K562 (cell line): ENCODE measurements around the gene POLR2H. TPM values are rescaled to one million over a fixed set of nuclear protein-coding genes. Genes with fewer than 3 reads are reported as not detected.

ENCODE experiments used
- ATAC-seq: fragments of 200-7000 bp; cut with Tn5 transposase; 3 replicates; pipeline ENCODE4 v1.9.1; 2020; ENCODE audit warnings: moderate library complexity
- BruUV-seq: library from RNA; stranded (reverse); fragments of 400-500 nt; replicated peaks from 2 replicates; lab custom pipeline; 2021; lab: Mats Ljungman, UMichigan
- CTCF ChIA-PET: fragments of 300-600 bp; formaldehyde crosslinking; extraction: SDS; loops from one replicate; lab custom pipeline; 2021; ENCODE audit warnings: low intra/inter-chr PET ratio; lab: Yijun Ruan, JAX
- POLR2A ChIA-PET: fragments of 300-600, 350-650 bp; sonication (Branson Sonifier 250); formaldehyde crosslinking; extraction: SDS; loops from one replicate; lab custom pipeline; 2021; ENCODE audit warnings: antibody characterized with exemption, inconsistent platforms; lab: Yijun Ruan, JAX
- DNase-seq, 4 experiments: peaks; one replicate each; pipeline versions ENCODE4 v3.0.0 to v3.0.0-alpha.2; 2011 to 2018; ENCODE audit warnings: low spot score in 3 of 4, mixed read lengths in 3 of 4; ENCODE audit errors: extremely low read depth in 1 of 4
- FAIRE-seq: peaks from 2 replicates; lab custom pipeline; 2011; peaks lifted over from hg19 to GRCh38; lab: Jason Lieb, UNC
- H2AFZ ChIP-seq: 2 replicates; pipeline ENCODE4 v1.6.0; 2011; ENCODE audit warnings: low read depth, low read length, control low read depth, inconsistent platforms
- H3K27ac ChIP-seq: fragments of 200-600 bp; 3 replicates; pipeline ENCODE4 v1.8.0; 2011; ENCODE audit warnings: low read depth, mild to moderate bottlenecking, control low read depth, inconsistent platforms, low read length, moderate library complexity, mixed read lengths; ENCODE audit errors: extremely low read depth
- H3K27me3 ChIP-seq, 2 experiments: fragments of 300-600 bp in 1 of 2; 2 replicates in 1 of 2; 3 replicates in 1 of 2; pipeline versions ENCODE4 v1.6.0 to v1.8.0; 2011; ENCODE audit warnings: inconsistent platforms in 2 of 2, low read length in 2 of 2, mild to moderate bottlenecking in 1 of 2, mixed read lengths in 1 of 2, moderate library complexity in 1 of 2; ENCODE audit not compliant: control insufficient read depth in 2 of 2, insufficient read depth in 2 of 2
- H3K36me3 ChIP-seq: fragments of 300-600 bp; 3 replicates; pipeline ENCODE4 v1.8.0; 2011; ENCODE audit warnings: mild to moderate bottlenecking, low read length, inconsistent platforms; ENCODE audit not compliant: control insufficient read depth, insufficient read depth
- H3K4me1 ChIP-seq, 2 experiments: fragments of 200-600 bp in 1 of 2; replicated peaks in 1 of 2; 2 replicates in 1 of 2; 3 replicates in 1 of 2; pipeline versions ENCODE4 v1.5.1 to v1.8.0; 2011; ENCODE audit warnings: inconsistent platforms in 2 of 2, low read length in 2 of 2, mild to moderate bottlenecking in 1 of 2, mixed read lengths in 1 of 2, moderate library complexity in 1 of 2; ENCODE audit not compliant: control insufficient read depth in 2 of 2, insufficient read depth in 2 of 2
- H3K4me2 ChIP-seq: 2 replicates; pipeline ENCODE4 v1.6.1; 2011; ENCODE audit warnings: low read length, control low read depth, inconsistent platforms, mixed read lengths; ENCODE audit not compliant: insufficient read depth
- H3K4me3 ChIP-seq: fragments of 200-600 bp; sonication (generic), shearing (Covaris generic); 2 replicates; pipeline ENCODE4 v1.5.1; 2016; ENCODE audit warnings: control low read depth, inconsistent platforms
- H3K79me2 ChIP-seq: fragments of 200-600 bp; 3 replicates; pipeline ENCODE4 v1.8.0; 2011; ENCODE audit warnings: low read length, inconsistent platforms; ENCODE audit not compliant: control insufficient read depth, insufficient read depth
- H3K9ac ChIP-seq, 2 experiments: 2 replicates each; pipeline versions ENCODE4 v1.6.0 to v1.6.1; 2011; ENCODE audit warnings: low read depth in 2 of 2, low read length in 2 of 2, control low read depth in 1 of 2, inconsistent platforms in 1 of 2, mild to moderate bottlenecking in 1 of 2, mixed read lengths in 1 of 2; ENCODE audit not compliant: insufficient read depth in 1 of 2
- H3K9me1 ChIP-seq: one replicate; pipeline ENCODE4 v1.6.0; 2011; ENCODE audit warnings: inconsistent platforms, mild to moderate bottlenecking, low read length, moderate library complexity; ENCODE audit not compliant: control insufficient read depth, insufficient read depth
- H3K9me3 ChIP-seq: replicated peaks from 2 replicates; pipeline ENCODE4 v1.5.1; 2011; ENCODE audit warnings: low read depth, low read length, inconsistent platforms; ENCODE audit not compliant: control insufficient read depth, insufficient read depth
- H4K20me1 ChIP-seq: replicated peaks from 2 replicates; pipeline ENCODE4 v1.6.1; 2011; ENCODE audit warnings: low read length, inconsistent platforms, mixed read lengths; ENCODE audit not compliant: control insufficient read depth, insufficient read depth
- GATAD2B ChIP-seq: fragments of 450-650 bp; IDR thresholded peaks from 2 replicates; pipeline ENCODE4 v1.6.1; 2017; ENCODE audit warnings: mild to moderate bottlenecking, borderline replicate concordance
- GTF2E2 ChIP-seq: fragments of 200-800 bp; sonication (Bioruptor generic); IDR thresholded peaks from 2 replicates; pipeline ENCODE4 v1.6.1; 2016; ENCODE audit warnings: missing genetic modification characterization, missing compliant biosample characterization
- KAT2B ChIP-seq: IDR thresholded peaks from one replicate; pipeline ENCODE4 v1.6.1; 2012; ENCODE audit warnings: low read depth, mild to moderate bottlenecking, control low read depth, inconsistent platforms, low read length, moderate library complexity
- KDM2B ChIP-seq: fragments of 250-450 bp; sonication (Bioruptor Pico); IDR thresholded peaks from 2 replicates; pipeline ENCODE4 v1.8.0; 2021; ENCODE audit warnings: mild to moderate bottlenecking, moderate library complexity
- KLF16 ChIP-seq: IDR thresholded peaks from 2 replicates; pipeline ENCODE4 v1.6.1; 2016; ENCODE audit warnings: antibody characterized with exemption
- MED1 ChIP-seq: sonication (generic); formaldehyde crosslinking; IDR thresholded peaks from 2 replicates; pipeline ENCODE4 v1.8.1; 2023; ENCODE audit warnings: missing genetic modification reagents, borderline replicate concordance
- PATZ1 ChIP-seq: fragments of 250-450 bp; sonication (Bioruptor Pico); IDR thresholded peaks from 2 replicates; pipeline ENCODE4 v1.5.0; 2020; ENCODE audit warnings: mild to moderate bottlenecking, borderline replicate concordance
- POLR2B ChIP-seq: fragments of 450-650 bp; IDR thresholded peaks from 2 replicates; pipeline ENCODE4 v1.6.1; 2018; ENCODE audit warnings: low read depth; ENCODE audit not compliant: partially characterized antibody
- PYGO2 ChIP-seq: fragments of 450-650 bp; IDR thresholded peaks from 2 replicates; pipeline ENCODE4 v1.6.1; 2016; ENCODE audit warnings: mild to moderate bottlenecking, missing genetic modification characterization, moderate library complexity, missing compliant biosample characterization
- SUPT5H ChIP-seq: fragments of 450-650 bp; IDR thresholded peaks from 2 replicates; pipeline ENCODE4 v1.6.1; 2016
- TAL1 ChIP-seq: fragments of 450-650 bp; IDR thresholded peaks from 2 replicates; pipeline ENCODE4 v1.6.1; 2016; ENCODE audit warnings: mild to moderate bottlenecking
- TBL1XR1 ChIP-seq, 2 experiments: IDR thresholded peaks; 2 replicates each; pipeline ENCODE4 v1.6.1; 2012; ENCODE audit warnings: improper control_type of control experiment in 2 of 2, low read length in 2 of 2, mild to moderate bottlenecking in 1 of 2
- USF1 ChIP-seq: sonication (generic); formaldehyde crosslinking; IDR thresholded peaks from 2 replicates; pipeline ENCODE4 v1.9.0; 2022; ENCODE audit warnings: mild to moderate bottlenecking, missing genetic modification reagents
- ZNF165 ChIP-seq: fragments of 250-450 bp; sonication (Bioruptor Pico); IDR thresholded peaks from 2 replicates; pipeline ENCODE4 v1.4.0; 2020; ENCODE audit warnings: borderline replicate concordance
- WGBS: fragments of 100-300 bp; shearing (Covaris generic); methylation state at CpG from one replicate; pipeline ENCODE4 v1.1.6; 2016; ENCODE audit warnings: low coverage, mixed read lengths; ENCODE audit not compliant: insufficient coverage; ENCODE audit errors: missing lambda C conversion rate; 5-methylcytosine and 5-hydroxymethylcytosine counted together
- in situ Hi-C: fragments of 300-500 bp; cut with MboI; formaldehyde crosslinking; loops from 4 replicates; pipeline ENCODE4 v1.15.0; 2018; ENCODE audit warnings: inconsistent platforms, mixed read lengths
- intact Hi-C: fragments of 100-400 bp; cut with micrococcal nuclease; formaldehyde crosslinking; loops from 2 replicates; pipeline ENCODE4 v1.14.2; 2022
- polyA plus RNA-seq, 8 experiments: library from polyadenylated mRNA; depleted of rRNA in 4 of 8; stranded (reverse) in 5 of 8; unstranded in 3 of 8; fragments of >200 nt; fragmentation: Nextera tagmentation in 2 of 8; fragmentation: Illumina TruSeq in 1 of 8; extraction: Ambion mirVana in 2 of 8; extraction: Trizol in 1 of 8; gene quantifications; 2 replicates each; pipeline versions ENCODE4 v1.2.1 to v1.2.3, GENCODE V29; 2011 to 2014; ENCODE audit warnings: inconsistent platforms in 1 of 8, missing spikeins in 1 of 8
- total RNA-seq, 7 experiments: library from RNA; depleted of rRNA in 6 of 7; stranded (reverse); fragments of >200 nt in 6 of 7; fragmentation: Illumina TruSeq in 2 of 7; extraction: Trizol in 2 of 7; gene quantifications; 2 replicates each; pipeline versions ENCODE4 v1.2.1 to v1.2.3, GENCODE V29; 2011 to 2021; ENCODE audit warnings: low replicate concordance in 1 of 7

The POLR2H gene
- total and polyA plus RNA-seq, 9 of the 15 experiments (the other 6 are each of a cell fraction or from before 2014, with no cell fraction given), result 128 to 512 (median 220) TPM

GRCh38 chr3:184414418-184415202 lies 53.1 kb downstream of the POLR2H start:
- Histone ChIP-seq H4K20me1 (no peaks in the 10 kb centered on the region; the same call in 1 of the 2 replicates), H3K27ac (no peak overlapping the region), H3K27me3 (peaks cover 11 to 61% of the 10 kb centered on the region in 2 experiments), H3K4me1 (no peaks in the 10 kb centered on the region), H2AFZ (no peak overlapping the region), H3K9me3 (no peaks in the 10 kb centered on the region), H3K79me2 (no peaks in the 10 kb centered on the region), H3K9ac (no peak overlapping the region), H3K4me3 (no peak overlapping the region), H3K9me1 (no peaks in the 10 kb centered on the region), H3K36me3 (no peaks in the 10 kb centered on the region), H3K4me2 (no peak overlapping the region)
- WGBS, result 19% methylated on average over 10 of the region's 16 CpGs
- BruUV-seq, result no TSS peak
- DNase-seq (no peak), FAIRE-seq (no peak), ATAC-seq (no peak)
- ChIA-PET POLR2A (interaction anchor here (0.5 to 1.3 kb wide), 3 partner anchors 10 to 612 kb away, joined by 3 read pairs; no protein-coding TSS in a partner anchor), CTCF (no interaction called here)
- TF ChIP-seq GTF2E2 (tag) (no peak), GATAD2B (no peak), TAL1 (no peak)
- intact Hi-C loops (no loop called here), in situ Hi-C loops (loop anchor here (5.0 to 25.0 kb wide), 2 partner anchors 42 to 373 kb away; no protein-coding TSS in a partner anchor)

GRCh38 chr3:184415203-184415490 lies 53.6 kb downstream of the POLR2H start:
- POLR2A ChIA-PET, result interaction anchor here (0.7 kb wide), 1 partner anchor 611 kb away, joined by 3 read pairs; no protein-coding TSS in a partner anchor
- in situ Hi-C loops, result loop anchor here (5.0 to 25.0 kb wide), 2 partner anchors 43 to 372 kb away; no protein-coding TSS in a partner anchor
- Histone ChIP-seq H3K9me3 (no peaks in the 10 kb centered on the region), H4K20me1 (no peaks in the 10 kb centered on the region; the same call in 1 of the 2 replicates), H3K36me3 (no peaks in the 10 kb centered on the region), H3K9me1 (no peaks in the 10 kb centered on the region), H3K27me3 (peaks cover 5 to 56% of the 10 kb centered on the region in 2 experiments), H3K27ac (no peak overlapping the region), H3K4me1 (no peaks in the 10 kb centered on the region), H3K4me3 (no peak overlapping the region), H3K79me2 (no peaks in the 10 kb centered on the region), H3K4me2 (no peak overlapping the region), H2AFZ (no peak overlapping the region), H3K9ac (no peak overlapping the region)
- intact Hi-C loops, result no loop called here
- CTCF ChIA-PET, result no interaction called here
- FAIRE-seq, result no peak
- 0% methylated on average over 4 of the region's 4 CpGs for WGBS
- BruUV-seq, result no TSS peak
- no peak for DNase-seq
- ATAC-seq, result no peak
- TF ChIP-seq KLF16 (no peak), KDM2B (CRISPR knock-in tag) (no peak), PYGO2 (no peak), MED1 (CRISPR knock-in tag) (no peak), SUPT5H (no peak), KAT2B (no peak), USF1 (CRISPR knock-in tag) (no peak), POLR2B (no peak), ZNF165 (CRISPR knock-in tag) (no peak), PATZ1 (no peak), TBL1XR1 (IDR thresholded peaks at IDR 0.05; ENCODE audit: low read length in 2 of 2) (no peak)
